Type B pancreatic cell (in vitro differentiated cells): ENCODE measurements around the gene TEAD1. TPM values are rescaled to one million over a fixed set of nuclear protein-coding genes. Genes with fewer than 3 reads are reported as not detected.

Experiments used
- DNase-seq: peaks from one replicate; pipeline ENCODE4 v3.0.0; 2021; ENCODE audit warnings: mixed read lengths; ENCODE audit not compliant: unreplicated experiment; ENCODE audit errors: extremely low spot score
- H3K27ac Mint-ChIP-seq: 2 replicates; pipeline ENCODE4 v1.8.0; 2021; ENCODE audit warnings: mild to moderate bottlenecking, mixed read lengths
- H3K27me3 Mint-ChIP-seq: 2 replicates; pipeline ENCODE4 v1.8.0; 2021; ENCODE audit warnings: mixed read lengths
- H3K36me3 Mint-ChIP-seq: 2 replicates; pipeline ENCODE4 v1.8.0; 2021; ENCODE audit warnings: mixed read lengths
- H3K4me1 Mint-ChIP-seq: one replicate; pipeline ENCODE4 v1.8.0; 2021; ENCODE audit warnings: mixed read lengths; ENCODE audit not compliant: unreplicated experiment
- H3K4me3 Mint-ChIP-seq: 2 replicates; pipeline ENCODE4 v1.8.0; 2021; ENCODE audit warnings: mild to moderate bottlenecking, mixed read lengths
- H3K9me3 Mint-ChIP-seq: 2 replicates; pipeline ENCODE4 v1.8.0; 2021; ENCODE audit warnings: mixed read lengths
- total RNA-seq: library from RNA; stranded (reverse); gene quantifications from 2 replicates; pipeline ENCODE4 v1.2.1, GENCODE V29; 2021; ENCODE audit warnings: low replicate concordance
- TF ChIP-seq, protein P1 (sequence below): fragments of 200-600 bp; sonication (generic); conservative IDR thresholded peaks from 2 replicates; pipeline ENCODE4 v1.5.0; 2021; ENCODE audit warnings: antibody characterized with exemption, mild to moderate bottlenecking

TEAD1 gene
- total RNA-seq, 1 donor from 2014 or later: 91.8 TPM

DNA sequence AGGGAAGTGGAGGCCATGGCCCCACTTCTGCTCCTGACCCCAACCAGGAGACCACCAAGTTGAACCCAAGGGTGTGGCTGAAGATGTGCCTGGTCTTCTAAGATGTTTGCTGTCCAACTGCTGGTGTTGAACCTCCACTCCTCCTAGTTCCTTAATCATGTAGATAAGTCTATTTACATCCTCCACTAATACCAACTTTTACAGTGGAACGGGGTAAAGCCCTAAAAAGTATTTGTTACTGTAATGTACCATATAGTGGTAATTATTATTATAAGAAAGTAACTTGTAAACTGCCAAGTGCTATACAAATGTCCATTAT lies 315.9 kb downstream of the TEAD1 start:
- peaks cover 5% of the 10 kb centered on the region for H3K9me3 Mint-ChIP-seq
- no peak overlapping the region for H3K27ac Mint-ChIP-seq
- H3K4me1 Mint-ChIP-seq: peaks cover 8% of the 10 kb centered on the region
- H3K4me3 Mint-ChIP-seq: no peak overlapping the region
- peaks cover 7% of the 10 kb centered on the region for H3K27me3 Mint-ChIP-seq
- no peak for DNase-seq
- TF ChIP-seq, protein P1, sequence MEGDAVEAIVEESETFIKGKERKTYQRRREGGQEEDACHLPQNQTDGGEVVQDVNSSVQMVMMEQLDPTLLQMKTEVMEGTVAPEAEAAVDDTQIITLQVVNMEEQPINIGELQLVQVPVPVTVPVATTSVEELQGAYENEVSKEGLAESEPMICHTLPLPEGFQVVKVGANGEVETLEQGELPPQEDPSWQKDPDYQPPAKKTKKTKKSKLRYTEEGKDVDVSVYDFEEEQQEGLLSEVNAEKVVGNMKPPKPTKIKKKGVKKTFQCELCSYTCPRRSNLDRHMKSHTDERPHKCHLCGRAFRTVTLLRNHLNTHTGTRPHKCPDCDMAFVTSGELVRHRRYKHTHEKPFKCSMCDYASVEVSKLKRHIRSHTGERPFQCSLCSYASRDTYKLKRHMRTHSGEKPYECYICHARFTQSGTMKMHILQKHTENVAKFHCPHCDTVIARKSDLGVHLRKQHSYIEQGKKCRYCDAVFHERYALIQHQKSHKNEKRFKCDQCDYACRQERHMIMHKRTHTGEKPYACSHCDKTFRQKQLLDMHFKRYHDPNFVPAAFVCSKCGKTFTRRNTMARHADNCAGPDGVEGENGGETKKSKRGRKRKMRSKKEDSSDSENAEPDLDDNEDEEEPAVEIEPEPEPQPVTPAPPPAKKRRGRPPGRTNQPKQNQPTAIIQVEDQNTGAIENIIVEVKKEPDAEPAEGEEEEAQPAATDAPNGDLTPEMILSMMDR: no peak
- peaks cover 8% of the 10 kb centered on the region for H3K36me3 Mint-ChIP-seq

DNA sequence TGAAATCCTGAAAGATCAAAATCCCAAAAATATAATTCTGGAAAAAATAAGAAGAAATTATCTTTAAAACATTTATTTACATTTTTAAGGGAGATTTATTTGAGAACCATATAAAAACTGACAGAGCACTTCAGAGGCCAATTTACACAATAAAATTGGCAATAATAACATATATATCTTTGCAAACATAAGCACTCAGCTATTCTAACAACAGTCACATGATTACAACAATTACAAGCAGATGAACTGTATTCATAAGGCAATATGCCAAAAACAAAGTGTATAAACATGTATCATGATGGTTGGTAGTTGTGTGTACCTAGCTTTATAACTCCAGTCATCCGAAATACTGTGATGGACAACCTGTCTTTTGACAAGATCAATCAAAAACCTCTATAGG lies 317.2 kb downstream of the TEAD1 start:
- Mint-ChIP-seq H3K4me1 (peaks cover 8% of the 10 kb centered on the region), H3K27ac (no peak overlapping the region), H3K4me3 (no peak overlapping the region), H3K9me3 (peaks cover 12% of the 10 kb centered on the region), H3K27me3 (peaks cover 7% of the 10 kb centered on the region), H3K36me3 (peaks cover 8% of the 10 kb centered on the region)
- no peak for DNase-seq
- TF ChIP-seq, protein P1: no peak

DNA sequence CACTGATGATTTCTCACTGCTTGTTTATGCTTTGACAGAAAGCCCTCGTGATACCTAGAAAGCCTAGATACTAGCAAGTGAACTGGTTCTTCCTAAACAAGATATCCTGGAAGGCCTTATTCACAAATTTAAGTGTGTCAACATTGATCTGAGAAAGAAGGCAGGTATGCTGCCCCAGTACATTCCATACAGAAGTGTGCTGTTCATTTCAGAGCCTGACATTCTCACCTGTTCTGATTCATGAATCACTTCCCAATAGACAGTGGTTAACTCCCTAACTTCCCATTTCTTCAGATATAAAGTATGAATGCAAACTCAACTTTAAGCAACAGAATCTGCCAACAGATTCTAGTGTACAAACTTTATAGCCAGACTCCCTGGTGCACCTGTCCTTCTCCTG lies 319.4 kb downstream of the TEAD1 start:
- peak overlapping the region; percentile 34 for H3K4me3 Mint-ChIP-seq
- TF ChIP-seq, protein P1: no peak
- DNase-seq: no peak
- H3K27ac Mint-ChIP-seq: peak overlapping the region; percentile 56
- H3K27me3 Mint-ChIP-seq: peaks cover 7% of the 10 kb centered on the region
- peaks cover 8% of the 10 kb centered on the region for H3K36me3 Mint-ChIP-seq
- peaks cover 17% of the 10 kb centered on the region for H3K9me3 Mint-ChIP-seq
- H3K4me1 Mint-ChIP-seq: peaks cover 8% of the 10 kb centered on the region
